Amniotic stem cell (primary cell): ENCODE results near the gene FHOD3.
"Not testable (repeated sequence)": the region's sequence is repeated elsewhere in the genome, so short reads cannot be mapped to it uniquely, and the experiment has no call there.

ENCODE experiments used
- DNase-seq: peaks from one replicate; lab custom pipeline; 2025; lab: John Stamatoyannopoulos, UW

The FHOD3 gene

GRCh38 chr18:36551274-36551673, 253.8 kb downstream of the FHOD3 start:
- not testable (repeated sequence) for DNase-seq

GRCh38 chr18:36558234-36558633, 260.7 kb downstream of the FHOD3 start:
- DNase-seq, result no peak

- no peak for DNase-seq
Observed at GRCh38 chr18:36559149-36559857, 261.8 kb downstream of the FHOD3 start.

- DNase-seq, result no peak
Observed at GRCh38 chr18:36560187-36560586, 262.7 kb downstream of the FHOD3 start.

- DNase-seq, result no peak
Observed at GRCh38 chr18:36561046-36561445, 263.5 kb downstream of the FHOD3 start.

- no peak for DNase-seq
Observed at GRCh38 chr18:36564841-36565240, 267.3 kb downstream of the FHOD3 start.

- no peak for DNase-seq
Observed at GRCh38 chr18:36567800-36568199, 270.3 kb downstream of the FHOD3 start.

- DNase-seq, result no peak
Observed at GRCh38 chr18:36568487-36568886, 271.0 kb downstream of the FHOD3 start.

- DNase-seq, result peak; percentile 37
Observed at GRCh38 chr18:36572135-36572856, 274.8 kb downstream of the FHOD3 start.

GRCh38 chr18:36576339-36576738, 278.8 kb downstream of the FHOD3 start:
- no peak for DNase-seq

GRCh38 chr18:36578871-36579710, 281.6 kb downstream of the FHOD3 start:
- no peak for DNase-seq

GRCh38 chr18:36580266-36580665, 282.8 kb downstream of the FHOD3 start:
- no peak for DNase-seq

- DNase-seq, result peak; percentile 38
Observed at GRCh38 chr18:36580874-36581750, 283.6 kb downstream of the FHOD3 start.

- no peak for DNase-seq
Observed at GRCh38 chr18:36582988-36583745, 285.7 kb downstream of the FHOD3 start.

- DNase-seq, result no peak
Observed at GRCh38 chr18:36589857-36590543, 292.5 kb downstream of the FHOD3 start.

- DNase-seq, result no peak
Observed at GRCh38 chr18:36590621-36591580, 293.4 kb downstream of the FHOD3 start.

- no peak for DNase-seq
Observed at GRCh38 chr18:36592282-36592681, 294.8 kb downstream of the FHOD3 start.

- DNase-seq, result no peak
Observed at GRCh38 chr18:36593001-36593400, 295.5 kb downstream of the FHOD3 start.

- no peak for DNase-seq
Observed at GRCh38 chr18:36593641-36594040, 296.1 kb downstream of the FHOD3 start.
